Activated CD4-positive, alpha-beta T cell treated with anti-CD3 and anti-CD28 coated beads, Interleukin-10, Interleukin-2, amounts not matched to agents 100 ng/mL and 50 ng/mL, durations not matched to agents 16 hours and 8 hours (primary cell): ENCODE data around the gene NOTUM.

Experiments
- DNase-seq: peaks from one replicate; pipeline ENCODE4 v3.0.0-alpha.2; 2020

Gene NOTUM

DNA sequence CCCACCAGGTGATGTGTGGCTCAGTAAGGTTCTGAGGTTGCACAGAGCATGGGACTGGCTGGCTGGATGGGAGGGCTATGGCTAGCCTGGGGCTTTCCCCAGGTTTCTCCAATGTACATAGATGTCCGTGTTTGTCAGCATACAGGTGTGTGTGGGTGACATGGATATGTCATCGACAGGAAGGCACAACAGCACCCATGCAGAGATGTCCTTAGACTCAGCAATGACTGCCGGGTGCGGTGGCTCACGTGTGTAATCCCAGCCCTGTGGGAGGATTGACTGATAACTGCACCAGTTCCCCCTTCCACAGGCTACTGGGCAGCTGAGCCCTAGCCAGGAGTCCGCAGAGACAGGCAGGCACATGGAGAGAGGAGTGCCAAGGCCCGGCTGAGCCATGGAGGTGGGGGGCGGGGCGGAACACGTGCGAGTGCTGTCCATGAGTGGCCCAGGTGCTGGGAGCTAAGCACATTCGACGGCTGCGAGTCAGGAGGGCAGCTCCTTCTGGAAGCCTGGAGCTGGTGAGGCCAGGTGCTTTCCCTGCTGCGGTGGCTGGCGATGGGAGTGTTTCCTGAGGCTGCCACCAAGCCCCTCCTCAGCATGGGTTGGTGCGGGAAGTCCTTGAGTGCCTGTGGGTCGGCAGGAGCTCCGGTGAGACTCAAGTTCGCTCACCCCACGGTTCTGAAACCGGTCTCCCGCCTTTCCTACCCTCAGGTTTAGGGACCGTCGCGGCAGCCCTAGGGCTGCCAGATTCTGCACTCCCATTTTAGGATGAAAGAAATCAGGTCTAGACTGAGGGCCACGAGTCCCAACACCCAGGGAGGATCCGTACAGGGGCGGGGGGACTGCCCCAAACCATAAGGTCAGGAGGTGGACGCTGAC is 15.6 kb upstream of the NOTUM start:
- DNase-seq: peak; percentile 25

DNA sequence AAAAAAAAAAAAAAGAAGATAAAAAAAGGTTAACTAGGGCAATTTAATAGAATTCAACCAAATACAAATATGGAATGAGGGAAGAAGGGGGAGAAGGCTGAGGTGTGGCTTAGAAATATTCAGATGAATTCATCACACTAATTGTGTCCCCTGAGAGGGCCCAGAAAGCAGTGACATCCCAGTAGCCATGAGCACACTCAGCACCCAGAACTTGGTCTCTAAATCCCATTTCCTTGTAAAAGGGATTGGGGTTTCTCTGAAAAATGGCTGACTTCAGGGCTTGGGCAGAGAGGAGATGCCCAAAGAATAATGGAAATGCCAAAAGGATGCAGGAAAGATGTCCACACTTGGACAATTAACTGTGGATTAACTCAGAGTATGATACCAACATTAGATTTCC is 12.4 kb upstream of the NOTUM start:
- DNase-seq: no peak

DNA sequence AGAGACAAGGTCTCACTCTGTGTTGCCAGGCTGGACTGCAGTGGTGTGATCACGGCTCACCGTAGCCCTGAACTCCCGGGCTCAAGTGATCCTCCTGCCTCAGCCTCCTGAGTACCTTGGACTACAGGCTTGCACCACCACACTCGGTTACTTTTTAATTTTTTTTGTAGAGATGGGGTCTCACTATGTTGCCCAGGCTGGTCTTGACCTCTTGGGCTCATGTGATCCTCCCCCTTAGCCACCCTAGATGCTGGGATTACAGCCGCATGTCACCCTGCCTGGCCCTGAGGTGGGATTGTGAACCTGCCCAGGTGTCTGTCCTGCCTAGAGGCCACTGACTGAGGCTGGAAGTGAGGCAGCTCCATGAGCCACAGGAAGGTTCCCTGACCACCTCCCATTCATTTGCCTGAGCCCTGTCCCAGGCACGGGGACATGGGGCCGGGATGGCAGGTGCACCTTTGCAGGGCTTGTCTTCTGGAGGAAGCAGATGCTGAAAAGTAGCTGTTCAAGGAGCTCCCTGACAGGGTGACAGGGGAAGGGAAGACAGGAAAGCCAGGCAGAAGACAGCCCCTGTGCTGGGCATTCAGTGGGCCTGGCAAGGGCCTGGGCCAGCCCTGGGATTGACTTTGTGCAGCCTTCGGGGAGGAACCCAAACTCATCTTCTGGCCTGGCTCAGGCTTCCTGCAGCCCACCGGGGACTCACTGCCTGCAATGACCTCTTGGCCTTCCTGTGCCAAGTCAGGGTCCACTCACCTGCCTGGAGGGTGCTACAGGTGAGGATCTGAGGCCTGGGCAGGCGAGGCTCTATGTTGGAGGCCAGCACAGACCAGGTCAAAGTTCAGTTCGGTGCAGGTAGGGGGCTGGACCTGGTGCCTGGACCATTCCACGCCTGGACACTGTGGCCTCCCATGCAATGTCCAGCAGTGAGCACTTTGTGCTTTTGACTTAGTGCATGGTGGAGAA is 8.1 kb upstream of the NOTUM start:
- no peak for DNase-seq

DNA sequence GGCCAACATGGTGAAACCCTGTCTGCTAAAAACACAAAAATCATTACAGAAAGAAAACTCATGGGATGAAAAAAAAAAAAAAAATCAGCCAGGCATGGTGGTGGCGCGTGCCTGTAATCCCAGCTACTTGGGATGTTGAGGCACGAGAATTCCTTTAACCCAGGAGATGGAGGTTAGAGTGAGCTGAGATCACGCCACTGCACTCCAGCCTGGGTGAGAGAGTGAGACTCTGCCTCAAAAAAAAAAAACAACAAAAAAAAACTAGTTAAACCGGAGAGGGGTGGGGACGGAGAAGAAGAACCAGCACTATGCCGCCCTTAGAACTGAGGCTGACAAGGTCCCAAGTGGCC is 7.4 kb upstream of the NOTUM start:
- DNase-seq: no peak

DNA sequence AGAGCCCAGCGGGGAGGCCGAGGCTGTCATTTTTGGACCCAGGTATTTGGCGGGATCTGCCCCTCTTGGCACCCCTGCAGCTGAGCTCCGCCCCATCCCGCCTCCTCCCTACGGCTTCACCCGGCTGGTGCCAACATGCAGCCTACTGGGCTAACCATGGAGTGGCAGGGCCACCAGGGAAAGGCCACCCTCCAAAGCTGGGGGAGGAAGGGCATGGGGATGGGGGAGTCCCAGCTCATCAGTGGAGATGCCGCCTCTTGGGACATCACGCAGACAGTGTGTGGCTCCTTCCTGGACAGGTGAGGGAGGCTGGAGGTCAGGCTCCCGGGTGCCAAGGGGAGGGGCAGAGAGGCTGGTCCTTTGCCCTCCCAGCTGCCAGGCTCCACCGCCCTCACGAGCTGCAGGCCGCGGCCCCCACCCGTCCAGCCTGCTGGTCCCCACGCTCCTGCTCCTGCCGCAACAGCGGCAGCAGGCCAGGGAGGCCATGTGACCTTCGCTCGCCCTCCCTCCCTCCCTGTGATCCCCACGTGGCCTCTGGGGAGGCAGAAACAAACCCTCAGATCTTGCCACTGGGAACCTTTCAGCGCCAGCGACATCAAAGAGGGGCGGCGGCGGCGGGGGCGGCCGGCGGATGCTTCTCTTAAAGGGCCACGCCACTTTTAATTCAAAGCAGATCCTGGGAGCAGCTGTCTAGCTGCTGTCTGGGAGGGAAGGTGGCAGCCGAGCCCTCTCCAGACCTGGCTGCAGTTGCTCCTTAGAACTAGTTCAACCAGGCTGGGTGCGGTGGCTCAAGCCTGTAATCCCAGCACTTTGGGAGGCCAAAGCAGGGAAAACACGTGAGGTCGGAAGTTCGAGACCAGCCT is 6.8 kb upstream of the NOTUM start:
- peak; percentile 85 for DNase-seq

DNA sequence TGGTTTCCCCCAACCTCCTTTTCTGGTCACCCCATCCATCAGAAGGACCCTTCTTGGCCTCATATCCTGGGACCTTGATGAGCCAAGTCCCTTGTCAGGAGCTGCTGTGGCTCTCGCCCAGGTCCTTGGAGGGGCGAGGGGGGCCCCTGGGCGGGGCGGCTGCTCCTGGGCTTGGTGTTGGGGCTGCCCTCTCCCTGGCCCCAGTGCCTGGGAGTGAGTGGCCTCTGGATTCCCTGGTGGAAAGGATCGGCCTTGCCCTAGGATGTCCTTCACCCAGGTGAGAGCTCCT is 6.2 kb upstream of the NOTUM start:
- DNase-seq: no peak

DNA sequence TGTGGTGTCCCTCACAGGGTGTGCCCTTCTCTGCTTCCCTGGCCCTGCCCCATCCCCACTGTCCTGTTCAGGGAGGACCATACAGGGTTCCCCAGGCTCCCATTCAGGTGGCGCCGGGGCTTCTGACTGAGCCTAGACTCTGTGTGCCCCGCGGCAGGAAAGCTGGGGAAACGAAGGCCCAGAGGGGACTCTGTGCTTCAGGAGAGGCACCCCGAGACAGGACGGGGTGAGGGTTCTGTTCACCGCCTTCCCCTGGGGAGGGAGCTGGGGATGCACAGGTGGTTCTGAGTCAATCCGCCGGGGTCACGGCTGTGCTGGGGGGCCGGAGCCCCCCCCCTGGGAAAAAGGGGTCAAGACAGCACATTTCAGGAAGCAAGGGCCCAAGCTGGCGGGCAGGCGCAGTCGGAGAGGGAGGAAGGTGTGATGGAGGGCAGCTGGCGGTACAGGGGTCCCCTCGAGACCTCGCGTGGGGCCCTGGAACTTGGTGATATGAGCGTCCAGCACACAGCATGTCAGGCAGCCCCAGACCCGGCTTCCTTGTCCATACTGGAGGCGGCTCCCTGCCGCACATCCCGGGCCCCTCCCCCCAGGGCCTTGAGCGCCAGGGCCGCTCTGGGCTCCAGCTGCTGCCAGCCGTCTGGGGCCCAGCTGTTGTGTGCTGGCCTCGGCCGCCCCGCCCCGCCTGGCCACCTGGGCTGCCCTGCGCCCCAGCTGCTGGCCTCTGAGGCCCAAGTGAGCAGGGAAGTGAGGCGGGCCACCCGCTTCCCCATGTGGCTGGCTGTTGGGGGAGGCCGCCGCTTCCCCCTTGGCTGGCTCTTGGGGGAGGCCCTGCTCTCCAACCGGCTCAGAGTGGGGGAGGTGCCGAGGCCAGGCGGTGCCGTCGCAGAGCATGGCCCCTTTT is 5.6 kb upstream of the NOTUM start:
- no peak for DNase-seq

DNA sequence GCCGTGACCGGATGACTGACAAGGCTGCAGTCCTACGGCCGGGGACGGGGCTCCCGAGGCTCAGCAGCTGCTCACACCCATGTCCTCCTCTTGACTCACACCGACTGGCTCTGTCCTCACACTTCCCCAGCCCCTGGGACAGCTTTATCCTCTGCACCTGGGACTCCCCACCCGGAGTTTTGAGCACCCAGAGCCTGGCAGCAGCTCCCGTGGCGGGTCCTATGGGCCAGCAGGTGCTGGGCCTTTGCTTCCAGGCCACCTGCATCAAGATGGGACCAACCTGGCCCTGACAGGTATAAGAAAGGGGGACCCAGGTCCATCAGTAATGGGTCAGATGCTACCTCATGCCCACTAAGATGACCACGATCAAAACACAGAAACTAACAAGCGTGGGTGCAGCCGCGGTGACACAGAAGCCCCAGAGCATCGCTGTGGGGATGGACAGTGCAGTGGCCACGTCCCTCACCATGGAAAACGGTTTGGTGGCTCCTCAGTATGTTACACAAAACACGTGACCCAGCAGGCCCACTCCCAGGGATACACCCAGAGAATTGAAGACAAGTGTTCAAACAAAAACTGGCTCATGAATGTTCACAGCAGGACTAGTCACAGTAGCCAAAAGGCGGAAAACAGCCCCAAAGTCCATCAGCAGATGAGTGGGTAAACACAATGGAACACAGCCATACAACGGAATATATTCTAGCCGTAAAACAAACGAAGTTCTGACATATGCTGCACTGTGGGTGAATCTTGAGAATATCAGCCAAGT is 3.3 kb upstream of the NOTUM start:
- no peak for DNase-seq

DNA sequence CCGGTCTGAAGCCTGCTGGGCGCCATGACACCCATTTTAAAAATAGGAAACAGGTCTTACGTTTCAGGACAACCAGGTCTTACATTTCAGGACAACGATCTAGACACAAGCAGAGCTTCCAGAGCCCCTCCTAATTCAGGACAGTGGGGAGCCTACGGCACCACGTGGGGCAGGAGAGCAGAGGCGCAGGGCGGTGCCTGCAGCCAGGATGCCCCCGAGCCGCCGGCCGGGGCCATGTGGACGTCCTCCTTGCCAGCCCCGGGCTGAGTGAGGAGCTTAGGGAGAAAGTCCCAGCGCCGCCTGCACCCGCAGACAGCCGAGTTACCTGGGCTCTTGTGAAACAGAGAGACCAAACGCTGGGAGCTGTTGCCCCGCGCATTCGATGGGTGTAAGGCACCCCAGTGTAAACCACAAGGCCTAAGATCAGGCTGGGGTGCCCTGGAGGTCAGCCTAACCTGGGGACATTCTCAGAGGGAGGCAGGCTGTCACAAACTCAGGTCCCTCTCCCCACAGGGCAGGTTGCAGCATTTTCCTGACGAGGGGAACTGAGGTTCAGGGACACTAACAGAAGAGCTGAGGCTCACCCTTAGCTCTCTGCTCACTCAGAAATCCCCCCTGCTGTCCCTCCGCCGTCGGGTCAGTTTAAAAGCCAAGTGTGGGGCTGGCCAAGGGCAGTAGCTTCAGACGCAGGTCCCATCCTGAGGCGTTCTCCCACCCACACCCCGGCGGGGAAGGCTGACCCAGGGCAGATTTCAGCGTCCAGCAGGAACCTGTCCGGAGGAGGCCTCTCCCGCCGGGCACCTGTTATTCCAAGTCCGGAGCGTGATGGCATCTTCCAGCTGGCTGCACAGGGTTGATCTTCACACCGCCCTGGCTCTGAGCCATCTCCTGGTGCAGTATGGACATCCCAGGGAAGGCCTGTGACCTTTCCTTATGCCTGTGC is 1.8 kb upstream of the NOTUM start:
- DNase-seq: no peak

DNA sequence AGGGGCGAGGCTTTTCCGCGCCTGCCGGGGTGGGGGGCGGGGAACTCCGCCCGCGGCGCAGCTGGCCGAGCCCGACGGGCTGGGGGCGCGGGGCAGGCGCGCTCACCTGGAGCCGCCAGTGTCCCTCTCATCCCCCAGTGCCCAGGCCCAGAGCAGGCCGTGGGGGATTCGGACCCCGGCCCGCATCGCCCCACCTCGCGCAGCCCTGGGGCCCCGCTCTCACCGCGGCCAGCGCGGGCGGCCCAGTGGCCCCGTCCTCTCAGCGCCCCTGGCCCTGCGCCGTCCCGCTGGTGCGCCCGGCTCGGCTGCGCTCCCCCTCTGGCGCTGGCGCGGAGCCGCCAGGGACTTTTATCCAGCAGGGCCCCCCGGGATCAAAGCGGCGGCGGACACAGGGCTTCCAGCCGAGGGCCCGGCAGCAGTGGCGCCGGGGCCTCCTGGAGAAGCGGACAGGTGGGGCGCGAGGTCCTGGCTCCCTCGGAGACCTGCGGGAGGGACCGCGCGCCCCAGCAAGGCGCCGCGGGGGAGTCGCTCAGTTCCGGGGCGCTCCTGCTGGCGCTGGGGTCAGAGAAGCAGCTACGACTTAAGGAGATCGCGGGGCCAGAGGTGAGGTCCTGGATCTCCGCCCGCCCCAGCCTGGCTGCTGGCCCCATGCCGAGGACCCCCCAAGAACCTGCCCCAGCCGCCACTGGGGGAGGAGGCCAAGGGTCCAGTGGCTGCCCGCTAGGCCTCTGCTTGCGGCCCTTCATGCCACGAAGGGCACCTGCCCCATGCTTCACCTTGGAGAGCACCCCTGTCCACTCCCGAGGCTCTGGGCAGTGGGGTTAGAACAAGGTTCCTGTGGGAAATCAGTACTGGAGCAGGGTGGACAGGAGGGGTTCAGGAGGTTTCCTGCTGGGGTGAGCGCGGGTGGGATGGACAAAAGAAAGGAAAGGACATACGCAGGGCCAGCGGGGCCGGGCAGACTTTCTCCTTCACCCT is 823 bp upstream of the NOTUM start:
- no peak for DNase-seq

DNA sequence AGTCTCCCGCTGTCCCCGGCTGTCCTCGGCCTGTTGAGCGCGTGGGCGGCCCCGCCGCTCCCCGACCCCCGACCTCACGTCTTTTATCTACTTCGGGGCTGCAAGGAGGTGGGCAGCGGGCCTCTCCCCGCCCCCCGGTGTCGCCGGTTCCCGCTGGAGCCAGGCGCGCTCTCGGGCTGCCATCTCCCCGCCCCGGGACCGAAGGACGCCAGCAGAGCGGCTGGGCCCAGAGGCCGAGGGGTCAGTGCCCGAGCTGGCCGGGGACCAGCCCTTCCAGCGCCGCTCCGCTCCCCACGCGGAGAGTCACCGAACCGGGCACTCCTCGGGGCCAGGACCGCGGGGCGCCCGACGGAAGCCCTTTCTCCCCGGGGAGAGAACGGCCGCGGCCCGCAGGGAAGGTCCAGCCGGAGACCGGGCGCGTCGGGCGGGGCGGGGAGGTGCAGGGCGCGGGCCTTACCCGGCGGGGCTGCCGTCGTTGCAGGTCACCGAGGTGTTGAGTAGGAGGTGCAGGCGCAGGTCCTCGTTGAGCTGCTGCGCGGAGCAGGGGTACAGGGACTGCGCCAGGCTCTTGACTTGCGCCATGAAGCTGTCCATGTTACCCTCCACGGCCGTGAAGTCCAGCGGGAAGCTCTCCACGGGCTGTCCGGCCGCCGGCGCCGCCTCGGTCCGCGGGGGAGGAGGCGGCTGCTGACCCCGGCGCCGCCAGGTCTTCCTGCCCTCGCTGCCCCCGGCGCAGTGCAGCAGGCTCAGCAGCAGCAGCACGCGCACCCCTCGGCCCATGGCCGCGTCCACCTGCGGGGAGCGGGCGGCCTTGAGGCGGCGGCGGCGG is 643 bp downstream of the NOTUM start:
- DNase-seq: no peak

DNA sequence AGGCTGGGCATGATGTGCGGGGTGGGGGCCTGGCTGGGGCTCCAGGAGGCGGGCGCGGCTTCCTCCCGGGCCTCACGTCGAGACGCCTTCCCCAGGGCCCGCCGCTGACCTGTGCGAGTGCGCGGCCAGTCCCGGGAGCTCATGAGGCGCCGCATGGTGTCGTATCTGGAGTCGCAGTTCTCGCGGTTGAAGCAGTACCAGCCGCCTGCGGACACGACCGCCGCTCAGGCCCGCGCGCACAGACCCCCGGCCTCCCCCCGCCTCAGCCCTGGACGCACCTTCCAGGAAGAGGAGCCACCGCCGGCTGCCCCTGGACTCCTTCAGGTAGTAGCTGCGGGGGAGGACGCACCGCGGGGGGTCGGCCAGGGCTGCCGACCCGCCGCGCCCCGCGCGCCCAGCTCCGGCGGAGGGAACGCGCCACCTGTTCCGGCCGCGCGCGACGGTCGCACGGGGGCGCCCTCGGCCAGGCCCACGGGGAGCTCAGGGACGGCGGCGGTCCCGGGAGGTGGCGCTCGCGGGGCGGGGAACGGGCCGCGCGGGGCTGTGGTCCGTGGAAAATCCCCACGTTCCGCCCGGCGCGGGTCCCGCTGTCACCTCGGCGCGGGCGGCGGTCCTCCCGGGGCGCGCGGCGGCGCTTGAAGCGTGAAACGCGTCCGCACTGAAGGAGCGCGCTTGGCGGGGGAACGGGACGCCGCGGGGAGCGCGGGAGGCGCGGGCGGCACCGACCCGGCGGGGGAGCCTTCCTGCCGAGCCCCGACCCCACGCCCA is 1.4 kb downstream of the NOTUM start:
- DNase-seq: peak; percentile 69

DNA sequence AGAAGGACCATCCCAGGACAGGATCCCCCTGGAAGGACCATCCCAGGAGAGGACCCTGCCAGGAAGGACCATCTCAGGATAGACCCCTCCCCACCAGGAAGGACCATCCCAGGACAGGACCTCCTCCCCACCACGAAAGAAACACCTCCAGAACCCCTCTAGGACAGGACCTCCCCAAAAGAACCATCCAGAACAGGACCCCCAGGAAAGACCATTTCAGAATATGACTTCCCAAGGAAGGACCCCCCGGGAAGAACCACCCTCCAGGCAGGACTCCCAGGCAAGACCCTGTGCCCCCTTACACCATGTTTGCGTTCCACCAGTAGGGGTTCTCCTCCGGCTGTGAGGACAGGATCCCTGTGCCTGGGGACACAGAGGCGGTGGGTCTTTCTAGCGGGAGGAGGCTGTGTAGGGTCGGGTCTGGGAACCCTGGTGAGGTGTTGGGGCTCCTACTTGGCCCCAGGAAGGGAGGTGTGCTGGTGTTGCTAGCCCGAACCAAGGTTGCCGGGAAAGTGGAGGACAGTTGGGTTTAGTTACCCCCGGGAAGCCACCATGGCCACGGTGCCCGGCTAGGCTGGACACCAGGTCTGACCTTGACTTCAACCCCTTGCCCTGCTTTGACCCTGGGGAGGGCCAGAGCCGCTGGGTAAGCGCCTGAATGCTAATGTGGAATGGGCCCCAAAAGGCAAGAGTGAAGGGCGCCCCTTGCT is 2.2 kb downstream of the NOTUM start:
- DNase-seq: no peak

DNA sequence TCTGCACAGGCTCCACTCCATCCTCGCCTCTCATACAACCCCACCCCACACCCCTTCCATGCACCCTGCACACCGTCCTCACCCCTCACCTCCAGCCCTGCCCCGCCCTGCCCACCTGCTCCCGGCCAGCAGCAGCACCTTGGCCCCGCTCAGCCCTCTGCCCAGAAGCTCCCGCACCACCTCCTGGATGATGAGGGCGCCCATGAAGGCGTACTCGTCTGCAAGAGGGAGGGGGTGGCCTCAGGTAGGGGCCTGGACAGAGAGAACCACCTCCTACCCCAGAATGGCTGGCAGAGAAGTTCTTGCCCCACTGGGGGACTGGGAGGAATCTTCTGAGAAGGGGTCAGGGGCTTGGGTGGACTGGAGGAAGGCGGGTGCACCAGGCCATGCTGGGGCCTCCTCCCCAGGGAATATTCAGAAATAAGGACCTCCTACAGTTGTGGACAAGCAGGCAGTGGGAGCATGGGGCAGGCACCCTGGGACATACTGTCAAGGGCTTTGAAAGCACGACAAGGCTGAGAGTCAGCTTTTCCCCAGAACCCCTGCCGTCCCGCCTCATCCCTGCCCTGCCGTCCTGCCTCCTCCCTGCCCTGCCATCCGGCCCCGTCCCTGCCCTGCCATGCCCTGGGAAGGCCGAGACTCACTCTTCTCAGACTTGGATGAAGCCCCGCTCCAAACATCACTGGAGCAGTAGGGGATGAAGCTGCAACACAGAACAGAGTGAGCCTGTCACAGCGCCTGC is 3.1 kb downstream of the NOTUM start:
- no peak for DNase-seq
